ENCODE data around the gene MCRIP2. TPM values are rescaled to one million over a fixed set of nuclear protein-coding genes. Genes with fewer than 3 reads are reported as not detected.

The MCRIP2 gene
- total RNA-seq, 2 donors from 2014 or later, result 22.8 to 34.2 TPM

- Histone ChIP-seq H3K9me3 (ENCODE audit: control insufficient read depth, low read length) (peaks cover 16% of the 10 kb centered on the region), H3K27ac (ENCODE audit: low read depth, low read length) (no peak overlapping the region), H3K36me3 (ENCODE audit: control insufficient read depth, insufficient read depth, low read length) (no peaks in the 10 kb centered on the region), H3K4me1 (ENCODE audit: control insufficient read depth, insufficient read depth, low read length) (no peaks in the 10 kb centered on the region), H3K4me3 (ENCODE audit: low read length) (no peak overlapping the region), H3K27me3 (ENCODE audit: control insufficient read depth, insufficient read depth, low read length, poor library complexity, severe bottlenecking) (no peaks in the 10 kb centered on the region), H3K9ac (ENCODE audit: extremely low read depth, low read length, poor library complexity, severe bottlenecking) (no peak overlapping the region)
- Mint-ChIP-seq H3K4me3 (no peak overlapping the region), H3K9me3 (peaks cover 30% of the 10 kb centered on the region), H3K4me1 (peaks cover 13% of the 10 kb centered on the region), H3K27ac (no peak overlapping the region), H3K27me3 (ENCODE audit: insufficient read depth) (peaks cover 5% of the 10 kb centered on the region), H3K36me3 (ENCODE audit: low read depth) (peaks cover 30% of the 10 kb centered on the region)
- no peak for DNase-seq
- TF ChIP-seq, protein P1, sequence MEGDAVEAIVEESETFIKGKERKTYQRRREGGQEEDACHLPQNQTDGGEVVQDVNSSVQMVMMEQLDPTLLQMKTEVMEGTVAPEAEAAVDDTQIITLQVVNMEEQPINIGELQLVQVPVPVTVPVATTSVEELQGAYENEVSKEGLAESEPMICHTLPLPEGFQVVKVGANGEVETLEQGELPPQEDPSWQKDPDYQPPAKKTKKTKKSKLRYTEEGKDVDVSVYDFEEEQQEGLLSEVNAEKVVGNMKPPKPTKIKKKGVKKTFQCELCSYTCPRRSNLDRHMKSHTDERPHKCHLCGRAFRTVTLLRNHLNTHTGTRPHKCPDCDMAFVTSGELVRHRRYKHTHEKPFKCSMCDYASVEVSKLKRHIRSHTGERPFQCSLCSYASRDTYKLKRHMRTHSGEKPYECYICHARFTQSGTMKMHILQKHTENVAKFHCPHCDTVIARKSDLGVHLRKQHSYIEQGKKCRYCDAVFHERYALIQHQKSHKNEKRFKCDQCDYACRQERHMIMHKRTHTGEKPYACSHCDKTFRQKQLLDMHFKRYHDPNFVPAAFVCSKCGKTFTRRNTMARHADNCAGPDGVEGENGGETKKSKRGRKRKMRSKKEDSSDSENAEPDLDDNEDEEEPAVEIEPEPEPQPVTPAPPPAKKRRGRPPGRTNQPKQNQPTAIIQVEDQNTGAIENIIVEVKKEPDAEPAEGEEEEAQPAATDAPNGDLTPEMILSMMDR (conservative IDR thresholded peaks at IDR 0.05), result no peak
- 93 to 95% methylated on average over 18 to 22 of the region's 22 CpGs for WGBS, 2 experiments (ENCODE audit: insufficient coverage in 1 of 2, insufficient read length in 1 of 2)
These were observed 34.8 kb upstream of the MCRIP2 start for GRCh38 chr16:606656-607307.

DNA sequence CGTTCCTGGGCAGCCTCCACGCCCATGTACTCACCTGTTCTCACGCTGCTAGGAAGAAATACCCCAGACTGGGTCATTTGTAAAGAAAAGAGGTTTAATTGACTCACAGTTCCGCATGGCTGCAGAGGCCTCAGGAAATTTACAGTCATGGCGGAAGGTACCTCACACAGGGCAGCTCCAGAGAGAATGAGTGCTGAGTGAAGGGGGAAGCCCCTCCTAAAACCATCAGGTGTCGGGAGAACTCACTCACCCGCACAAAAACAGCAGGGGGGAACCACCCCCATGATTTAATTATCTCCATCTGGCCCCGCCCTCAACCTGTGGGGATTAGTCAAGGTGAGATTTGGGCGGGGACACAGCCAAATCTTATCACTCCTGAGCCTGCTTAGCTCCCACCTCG, 33.6 kb upstream of the MCRIP2 start:
- peak; percentile 84 for DNase-seq
- H3K27ac ChIP-seq (ENCODE audit: low read depth, low read length), result no peak overlapping the region
- peak overlapping the region; percentile 29 for H3K4me3 Mint-ChIP-seq
- 64 to 78% methylated on average over 3 to 9 of the region's 10 CpGs for WGBS, 2 experiments (ENCODE audit: insufficient coverage in 1 of 2, insufficient read length in 1 of 2)
- no peak overlapping the region for H3K9ac ChIP-seq (ENCODE audit: extremely low read depth, low read length, poor library complexity, severe bottlenecking)
- H3K4me1 Mint-ChIP-seq, result peaks cover 13% of the 10 kb centered on the region
- H3K27me3 Mint-ChIP-seq (ENCODE audit: insufficient read depth), result peaks cover 5% of the 10 kb centered on the region
- TF ChIP-seq, protein P1 (conservative IDR thresholded peaks at IDR 0.05), result no peak
- no peaks in the 10 kb centered on the region for H3K4me1 ChIP-seq (ENCODE audit: control insufficient read depth, insufficient read depth, low read length)
- H3K36me3 Mint-ChIP-seq (ENCODE audit: low read depth), result peaks cover 28% of the 10 kb centered on the region
- peak overlapping the region; percentile 68 for H3K27ac Mint-ChIP-seq
- H3K9me3 Mint-ChIP-seq, result peaks cover 30% of the 10 kb centered on the region
- H3K9me3 ChIP-seq (ENCODE audit: control insufficient read depth, low read length), result peaks cover 16% of the 10 kb centered on the region
- H3K36me3 ChIP-seq (ENCODE audit: control insufficient read depth, insufficient read depth, low read length), result no peaks in the 10 kb centered on the region
- no peak overlapping the region for H3K4me3 ChIP-seq (ENCODE audit: low read length)
- no peaks in the 10 kb centered on the region for H3K27me3 ChIP-seq (ENCODE audit: control insufficient read depth, insufficient read depth, low read length, poor library complexity, severe bottlenecking)

DNA sequence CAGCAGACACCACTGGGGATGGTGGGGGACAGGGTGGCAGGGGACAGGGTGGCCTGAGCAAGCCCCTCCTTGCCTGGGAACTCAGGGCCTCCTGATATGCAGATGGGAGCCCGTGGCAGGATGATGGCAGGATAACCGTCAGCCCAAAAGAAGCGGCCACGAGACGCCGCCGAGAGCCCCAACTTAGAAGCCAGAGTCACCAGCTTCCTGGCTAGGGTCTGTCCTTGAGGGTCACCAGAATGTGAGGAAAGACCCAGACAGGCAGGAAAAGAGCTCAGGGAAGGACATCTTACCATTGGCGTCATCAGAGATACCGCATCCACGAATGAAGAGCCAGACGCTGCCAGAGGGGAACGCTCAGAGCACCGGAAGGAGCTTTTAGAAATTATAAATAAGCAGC, 32.3 kb upstream of the MCRIP2 start:
- peaks cover 29% of the 10 kb centered on the region for H3K9me3 Mint-ChIP-seq
- Histone ChIP-seq H3K4me3 (ENCODE audit: low read length) (no peak overlapping the region), H3K9ac (ENCODE audit: extremely low read depth, low read length, poor library complexity, severe bottlenecking) (no peak overlapping the region), H3K4me1 (ENCODE audit: control insufficient read depth, insufficient read depth, low read length) (no peaks in the 10 kb centered on the region), H3K27me3 (ENCODE audit: control insufficient read depth, insufficient read depth, low read length, poor library complexity, severe bottlenecking) (no peaks in the 10 kb centered on the region), H3K9me3 (ENCODE audit: control insufficient read depth, low read length) (peaks cover 15% of the 10 kb centered on the region), H3K27ac (ENCODE audit: low read depth, low read length) (no peak overlapping the region), H3K36me3 (ENCODE audit: control insufficient read depth, insufficient read depth, low read length) (peaks cover 4% of the 10 kb centered on the region)
- no peak for DNase-seq
- TF ChIP-seq, protein P1 (conservative IDR thresholded peaks at IDR 0.05), result no peak
- 94% methylated on average over 8 to 13 of the region's 13 CpGs for WGBS, 2 experiments (ENCODE audit: insufficient coverage in 1 of 2, insufficient read length in 1 of 2)
- H3K27me3 Mint-ChIP-seq (ENCODE audit: insufficient read depth), result peaks cover 5% of the 10 kb centered on the region
- no peak overlapping the region for H3K27ac Mint-ChIP-seq
- peaks cover 13% of the 10 kb centered on the region for H3K4me1 Mint-ChIP-seq
- H3K4me3 Mint-ChIP-seq, result no peak overlapping the region
- H3K36me3 Mint-ChIP-seq (ENCODE audit: low read depth), result peaks cover 28% of the 10 kb centered on the region

All from endodermal cell (in vitro differentiated cells).